Measurements from ENCODE around the gene UNG. TPM values are rescaled to one million over a fixed set of nuclear protein-coding genes. Genes with fewer than 3 reads are reported as not detected.

The UNG gene
- total RNA-seq, 1 experiment from 2014 or later = 188 TPM

- Histone ChIP-seq H3K23ac (ENCODE audit: insufficient read length, low read depth, low read length) (no peak overlapping the region), H3K14ac (ENCODE audit: insufficient read depth, low read length) (no peak overlapping the region), H3K23me2 (ENCODE audit: insufficient read length, low read depth, low read length, poor library complexity, severe bottlenecking) (no peaks in the 10 kb centered on the region), H2BK5ac (ENCODE audit: insufficient read length, low read length) (no peak overlapping the region), H2BK12ac (ENCODE audit: insufficient read length, low read depth, low read length) (no peak overlapping the region), H3T11ph (ENCODE audit: low read length) (no peak overlapping the region), H4K5ac (ENCODE audit: insufficient read length, low read depth, low read length) (no peak overlapping the region), H4K20me1 (ENCODE audit: control insufficient read depth, insufficient read depth, insufficient read length) (no peaks in the 10 kb centered on the region), H3K4me1 (ENCODE audit: insufficient read depth, low read length) (no peaks in the 10 kb centered on the region), H3K79me2 (ENCODE audit: insufficient read depth, low read length) (no peaks in the 10 kb centered on the region), H3K4ac (ENCODE audit: low read depth, low read length) (no peak overlapping the region), H3K18ac (ENCODE audit: insufficient read length, low read depth, low read length) (no peak overlapping the region), H3K79me1 (ENCODE audit: insufficient read depth, low read depth, low read length, poor library complexity, severe bottlenecking) (no peaks in the 10 kb centered on the region), H3K27me3 (ENCODE audit: insufficient read depth, low read length) (no peaks in the 10 kb centered on the region), H3K4me2 (ENCODE audit: insufficient read depth, insufficient read length, low read length) (no peak overlapping the region), H3K9ac (ENCODE audit: extremely low read depth, insufficient read length, low read length) (no peak overlapping the region), H3K9me3 (ENCODE audit: control insufficient read depth, low read depth, low read length) (no peaks in the 10 kb centered on the region), H2BK20ac (ENCODE audit: low read depth, low read length, poor library complexity, severe bottlenecking) (no peak overlapping the region), H4K8ac (replicated peaks; ENCODE audit: insufficient read length, low read depth, low read length) (no peak overlapping the region), H3K27ac (ENCODE audit: insufficient read length, low read depth, low read length) (no peak overlapping the region), H2BK120ac (ENCODE audit: low read depth, low read length, poor library complexity, severe bottlenecking) (no peak overlapping the region), H4K91ac (ENCODE audit: insufficient read length, low read depth, low read length) (no peak overlapping the region), H3K56ac (ENCODE audit: insufficient read length, low read depth, low read length) (no peak overlapping the region), H2AK5ac (ENCODE audit: insufficient read length, low read length) (no peak overlapping the region), H2BK15ac (ENCODE audit: low read depth, low read length) (no peak overlapping the region), H2AFZ (ENCODE audit: low read length) (no peak overlapping the region)
- H3K9me3 Mint-ChIP-seq = no peaks in the 10 kb centered on the region
- no peaks in the 10 kb centered on the region for H3K27me3 Mint-ChIP-seq (ENCODE audit: low read depth)
- no peak for TF ChIP-seq CTCF (conservative IDR thresholded peaks at IDR 0.05)
- no CpG with 5 or more reads among the region's 1 CpG for WGBS (ENCODE audit: extremely low coverage, insufficient read length, low lambda C conversion rate)
- H3K36me3 Mint-ChIP-seq (ENCODE audit: insufficient read depth in 1 of 3, low read depth in 3 of 3) = peaks cover 0 to 14% (median 8%) of the 10 kb centered on the region in 3 experiments; a peak in 3 of 7 replicates
- peaks cover 19% of the 10 kb centered on the region in 2 experiments for H3K4me1 Mint-ChIP-seq
- H3K4me3 Mint-ChIP-seq = no peak overlapping the region
- DNase-seq = no peak
- H3K27ac Mint-ChIP-seq = no peak overlapping the region
Measured at GRCh38 chr12:109065853-109066193, 31.6 kb upstream of the UNG start.
